GM21717 (cell line): ENCODE results near the gene DYDC2.
"Not testable (repeated sequence)": the region's sequence is repeated elsewhere in the genome, so short reads cannot be mapped to it uniquely, and the experiment has no call there.

ENCODE experiments used
- ATAC-seq: cut with Tn5 transposase; IDR thresholded peaks from one replicate; pipeline ENCODE4 v1.9.1; 2021; ENCODE audit warnings: mild to moderate bottlenecking, moderate library complexity; ENCODE audit not compliant: unreplicated experiment

The DYDC2 gene

GRCh38 chr10:80412486-80412885 lies 55.9 kb downstream of the DYDC2 start:
- no peak for ATAC-seq

- ATAC-seq = no peak
These were observed 56.9 kb downstream of the DYDC2 start for GRCh38 chr10:80413271-80413996.

DNA sequence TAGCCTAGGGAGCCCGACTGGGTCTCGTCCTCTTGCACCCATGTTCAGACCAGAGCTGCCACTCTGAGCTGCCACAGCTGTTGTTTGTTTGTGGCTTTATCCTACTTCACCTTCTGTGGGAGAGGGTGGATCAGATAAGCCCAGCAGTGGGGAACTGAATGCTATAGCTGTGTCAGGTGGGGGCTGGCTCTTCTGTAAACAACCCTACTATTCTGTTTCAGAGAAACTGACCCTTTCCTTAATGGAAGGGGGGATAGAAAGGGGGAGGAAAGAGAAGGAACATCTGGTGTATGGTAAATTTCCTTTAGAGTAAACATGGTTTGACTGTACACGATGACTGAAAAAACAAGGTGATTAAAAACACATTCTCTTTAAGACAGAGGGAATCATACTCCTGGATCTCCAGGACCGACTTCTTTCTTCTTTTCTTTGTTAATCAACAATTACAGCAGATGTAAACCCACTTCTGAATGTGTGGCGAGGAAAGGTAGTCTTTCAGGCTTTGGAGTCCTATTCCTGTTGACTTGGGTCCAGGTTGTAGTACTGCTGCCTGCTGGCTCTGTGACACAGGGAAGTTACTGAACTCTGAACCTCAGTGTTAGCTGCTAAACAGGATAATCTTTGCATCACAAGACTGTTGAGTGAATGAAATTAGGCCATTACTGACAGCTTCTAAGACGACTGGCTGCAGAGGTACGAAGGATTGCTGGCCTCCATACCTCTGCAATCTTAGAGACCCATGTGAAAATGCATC lies 57.7 kb downstream of the DYDC2 start:
- ATAC-seq = no peak

GRCh38 chr10:80415734-80416478 lies 59.3 kb downstream of the DYDC2 start:
- no peak for ATAC-seq

- no peak for ATAC-seq
These were observed 60.0 kb downstream of the DYDC2 start for GRCh38 chr10:80416479-80417098.

DNA sequence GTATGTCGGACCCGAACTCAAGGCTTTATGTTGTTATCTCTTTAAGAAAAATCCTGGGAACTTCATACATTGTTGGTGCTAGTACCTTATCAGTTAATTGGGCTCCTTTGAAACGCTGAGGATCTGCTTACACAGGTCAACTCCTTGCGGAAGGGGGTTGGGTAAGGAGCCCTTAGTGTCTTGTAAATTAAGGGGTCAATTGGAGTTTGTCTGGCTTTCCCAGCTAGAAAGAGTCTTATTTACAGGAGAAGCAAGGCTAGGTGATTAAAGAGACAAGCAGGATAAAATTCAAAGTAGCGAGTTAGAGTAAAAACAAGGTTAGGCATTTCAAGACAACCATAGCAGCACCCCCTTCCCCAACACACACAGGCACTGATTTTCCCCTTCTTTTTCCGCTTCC lies 60.7 kb downstream of the DYDC2 start:
- ATAC-seq = not testable (repeated sequence)
